HL-60 (cell line): ENCODE results near the gene ADAM15.

Source experiments
- DNase-seq, 2 experiments: peaks; one replicate each; pipeline ENCODE4 v3.0.0-alpha.2; 2010 to 2020; ENCODE audit warnings: low read depth in 1 of 2, low spot score in 1 of 2
- H3K27ac ChIP-seq: fragments of 250-450 bp; sonication (Bioruptor Pico); replicated peaks from 2 replicates; pipeline ENCODE4 v1.5.1; 2020; ENCODE audit warnings: mild to moderate bottlenecking, moderate library complexity
- H3K27me3 ChIP-seq: fragments of 250-450 bp; sonication (Bioruptor Pico); 2 replicates; pipeline ENCODE4 v1.5.1; 2021; ENCODE audit warnings: mild to moderate bottlenecking, moderate library complexity; ENCODE audit not compliant: insufficient read depth, poor library complexity, severe bottlenecking
- H3K4me3 ChIP-seq: replicated peaks from 2 replicates; pipeline ENCODE4 v1.5.1; 2011; ENCODE audit warnings: mild to moderate bottlenecking, control low read depth, low read length; ENCODE audit not compliant: insufficient read depth
- GABPA ChIP-seq: IDR thresholded peaks from 2 replicates; pipeline ENCODE4 v1.6.1; 2012; ENCODE audit warnings: low read depth
- POLR2AphosphoS5 ChIP-seq: IDR thresholded peaks from 2 replicates; pipeline ENCODE4 v1.6.1; 2012; ENCODE audit warnings: low read depth
- REST ChIP-seq: IDR thresholded peaks from 2 replicates; pipeline ENCODE4 v1.6.1; 2012; ENCODE audit warnings: low read depth; ENCODE audit not compliant: insufficient replicate concordance
- SPI1 ChIP-seq: IDR thresholded peaks from 2 replicates; pipeline ENCODE4 v1.6.1; 2012; ENCODE audit warnings: low read depth, mild to moderate bottlenecking, borderline replicate concordance
- TF ChIP-seq, protein P1 (sequence below): IDR thresholded peaks from one replicate; pipeline ENCODE4 v1.5.1; 2011; ENCODE audit warnings: low read length, control low read depth, inconsistent platforms; ENCODE audit not compliant: insufficient read depth

Gene ADAM15

DNA sequence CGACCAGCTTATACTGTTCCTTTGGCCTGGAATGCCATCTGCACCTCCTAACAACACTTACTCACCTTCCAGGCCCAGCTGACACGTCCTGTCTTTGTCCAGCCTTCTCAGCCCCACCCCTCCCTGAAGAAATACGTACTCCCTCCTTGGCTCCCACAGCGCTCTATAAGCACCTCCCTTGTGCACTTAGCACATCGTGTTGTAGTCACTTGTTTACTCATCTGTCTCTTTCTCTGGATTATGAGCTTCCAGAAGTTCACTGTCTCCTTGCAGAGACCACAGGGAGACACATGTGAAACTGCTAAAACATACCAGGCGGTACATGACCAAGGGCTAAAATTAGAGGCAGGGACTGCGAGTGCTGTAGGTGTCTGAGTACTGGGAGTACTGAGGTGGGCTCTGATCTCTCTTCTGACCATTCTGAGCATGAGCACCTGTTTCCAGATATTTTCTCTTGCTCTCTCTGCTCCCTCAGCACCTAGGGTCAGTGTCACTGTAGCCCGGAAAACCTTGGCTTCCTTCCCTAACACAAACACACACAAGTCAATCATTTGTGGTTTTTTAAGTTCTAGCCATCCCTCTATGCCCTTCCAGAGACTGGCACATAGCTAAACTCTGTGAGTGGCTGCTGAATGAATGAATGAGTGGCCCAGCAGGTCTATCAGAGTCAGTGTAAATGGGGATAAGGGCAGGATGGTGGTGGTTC lies 12.4 kb upstream of the ADAM15 start:
- H3K4me3 ChIP-seq: no peak overlapping the region
- H3K27me3 ChIP-seq: no peaks in the 10 kb centered on the region
- no peak for DNase-seq
- H3K27ac ChIP-seq: no peak overlapping the region
- TF ChIP-seq SPI1 (no peak), REST (no peak), GABPA (no peak), POLR2AphosphoS5 (no peak)
- TF ChIP-seq, protein P1, sequence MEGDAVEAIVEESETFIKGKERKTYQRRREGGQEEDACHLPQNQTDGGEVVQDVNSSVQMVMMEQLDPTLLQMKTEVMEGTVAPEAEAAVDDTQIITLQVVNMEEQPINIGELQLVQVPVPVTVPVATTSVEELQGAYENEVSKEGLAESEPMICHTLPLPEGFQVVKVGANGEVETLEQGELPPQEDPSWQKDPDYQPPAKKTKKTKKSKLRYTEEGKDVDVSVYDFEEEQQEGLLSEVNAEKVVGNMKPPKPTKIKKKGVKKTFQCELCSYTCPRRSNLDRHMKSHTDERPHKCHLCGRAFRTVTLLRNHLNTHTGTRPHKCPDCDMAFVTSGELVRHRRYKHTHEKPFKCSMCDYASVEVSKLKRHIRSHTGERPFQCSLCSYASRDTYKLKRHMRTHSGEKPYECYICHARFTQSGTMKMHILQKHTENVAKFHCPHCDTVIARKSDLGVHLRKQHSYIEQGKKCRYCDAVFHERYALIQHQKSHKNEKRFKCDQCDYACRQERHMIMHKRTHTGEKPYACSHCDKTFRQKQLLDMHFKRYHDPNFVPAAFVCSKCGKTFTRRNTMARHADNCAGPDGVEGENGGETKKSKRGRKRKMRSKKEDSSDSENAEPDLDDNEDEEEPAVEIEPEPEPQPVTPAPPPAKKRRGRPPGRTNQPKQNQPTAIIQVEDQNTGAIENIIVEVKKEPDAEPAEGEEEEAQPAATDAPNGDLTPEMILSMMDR: no peak

GRCh38 chr1:155039308-155039669 lies 11.8 kb upstream of the ADAM15 start:
- TF ChIP-seq REST: no peak
- no peak for TF ChIP-seq GABPA
- TF ChIP-seq, protein P1: no peak
- Histone ChIP-seq H3K4me3 (no peak overlapping the region), H3K27me3 (no peaks in the 10 kb centered on the region), H3K27ac (no peak overlapping the region)
- no peak for DNase-seq

- no peak for DNase-seq
- TF ChIP-seq GABPA: no peak
- no peak for TF ChIP-seq REST
- TF ChIP-seq POLR2AphosphoS5: no peak
- no peak for TF ChIP-seq SPI1
- TF ChIP-seq, protein P1: no peak
- no peaks in the 10 kb centered on the region for H3K27me3 ChIP-seq
- H3K4me3 ChIP-seq: no peak overlapping the region
- no peak overlapping the region for H3K27ac ChIP-seq
Observed at GRCh38 chr1:155040358-155041093, 10.6 kb upstream of the ADAM15 start.
